ENCODE measurements around the gene WDR17.

The WDR17 gene

DNA sequence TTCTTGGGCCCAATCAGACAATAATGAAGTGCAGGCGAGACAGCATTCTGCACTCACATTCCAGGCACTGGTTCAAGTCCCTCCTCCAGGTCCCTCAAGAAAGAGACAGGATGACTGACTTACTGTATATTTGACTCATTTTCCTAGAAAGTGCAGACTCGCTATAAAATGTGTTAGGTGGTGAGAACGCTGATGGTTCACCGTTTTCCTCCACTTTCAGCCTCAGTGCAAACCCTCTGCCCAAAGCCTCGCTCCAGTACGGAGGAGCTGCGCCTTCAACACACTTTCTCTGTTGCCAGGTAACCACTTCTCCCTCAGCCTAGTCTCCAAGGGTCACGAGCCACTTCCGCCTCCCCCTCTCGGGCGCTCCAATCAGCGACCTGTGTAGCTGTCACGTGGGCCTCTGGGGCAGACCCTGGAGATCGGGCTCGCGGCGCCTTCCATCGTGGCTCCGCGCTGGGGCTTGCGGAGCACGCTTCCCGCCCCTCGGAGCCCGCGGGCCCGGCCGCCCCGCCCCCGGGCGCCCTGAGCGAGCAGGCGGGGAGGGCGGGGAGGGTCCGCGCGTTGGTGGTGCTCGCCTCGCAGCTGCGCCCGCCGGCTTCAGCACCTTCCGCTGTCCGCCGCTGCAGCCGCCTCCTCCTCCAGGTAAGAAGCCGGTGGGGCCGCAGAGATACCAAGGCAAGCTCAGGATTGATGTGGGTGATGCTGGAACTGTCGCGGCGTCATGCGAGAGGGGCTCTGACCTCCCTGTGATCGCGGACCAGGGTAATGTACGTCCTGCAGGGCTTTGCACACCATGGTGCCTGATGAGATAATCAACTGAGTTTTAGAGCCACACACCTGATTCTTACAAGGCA, at the start of gene WDR17:
WDR17 (plus strand) TSS at position 407 of the 857 bp plus-strand sequence. CDS start 45,740 bp downstream, outside the sequence.
- peak; percentile 59 for DNase-seq

DNA sequence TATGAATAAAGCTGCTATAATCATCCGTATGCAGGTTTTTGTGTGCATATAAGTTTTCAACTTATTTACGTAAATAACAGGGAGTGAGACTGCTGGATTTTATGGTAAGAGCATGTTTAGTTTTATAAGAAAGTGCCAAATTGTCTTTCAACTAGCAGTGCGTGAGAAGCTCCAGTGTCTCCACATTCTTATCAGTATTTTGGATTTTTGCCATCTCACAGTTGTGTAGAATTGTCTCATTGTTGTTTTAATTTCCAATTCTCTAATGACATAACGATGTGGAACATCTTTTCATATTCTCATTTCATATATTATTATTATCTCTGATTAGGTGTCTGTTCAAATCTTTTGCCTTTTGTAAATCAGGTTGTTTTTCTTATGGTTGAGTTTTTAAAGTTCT, 49.0 kb upstream of the WDR17 start:
- DNase-seq = no peak

GRCh38 chr4:176020481-176021085, 45.1 kb upstream of the WDR17 start:
- no peak for DNase-seq

DNA sequence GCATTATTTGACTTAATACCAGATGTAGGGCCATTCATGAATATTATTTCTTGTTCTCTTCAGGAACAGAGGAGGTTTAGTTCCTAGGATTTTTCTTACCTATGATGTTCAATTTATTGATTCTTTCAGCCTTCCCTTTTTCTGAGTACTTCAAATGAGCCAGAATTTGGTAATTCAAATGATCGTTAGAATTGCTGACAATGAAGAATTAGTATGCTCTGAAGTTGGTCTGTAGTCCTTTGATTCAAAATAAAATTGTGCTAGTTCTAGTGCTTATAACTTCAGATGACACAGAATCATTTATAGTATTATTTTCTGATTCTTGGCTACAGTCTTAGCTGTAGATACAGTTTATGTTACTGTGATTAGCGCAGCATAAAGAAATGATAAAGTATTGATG, 35.2 kb upstream of the WDR17 start:
- DNase-seq = no peak

- DNase-seq = no peak
Observed at GRCh38 chr4:176031922-176032321, 33.7 kb upstream of the WDR17 start.

GRCh38 chr4:176032454-176032853, 33.2 kb upstream of the WDR17 start:
- no peak for DNase-seq

- peak; percentile 1 for DNase-seq
Observed at GRCh38 chr4:176034499-176034898, 31.1 kb upstream of the WDR17 start.

GRCh38 chr4:176034936-176035335, 30.7 kb upstream of the WDR17 start:
- DNase-seq = no peak

- DNase-seq = no peak
Observed at GRCh38 chr4:176036585-176037205, 28.9 kb upstream of the WDR17 start.

GRCh38 chr4:176038789-176039188, 26.9 kb upstream of the WDR17 start:
- DNase-seq = no peak

DNA sequence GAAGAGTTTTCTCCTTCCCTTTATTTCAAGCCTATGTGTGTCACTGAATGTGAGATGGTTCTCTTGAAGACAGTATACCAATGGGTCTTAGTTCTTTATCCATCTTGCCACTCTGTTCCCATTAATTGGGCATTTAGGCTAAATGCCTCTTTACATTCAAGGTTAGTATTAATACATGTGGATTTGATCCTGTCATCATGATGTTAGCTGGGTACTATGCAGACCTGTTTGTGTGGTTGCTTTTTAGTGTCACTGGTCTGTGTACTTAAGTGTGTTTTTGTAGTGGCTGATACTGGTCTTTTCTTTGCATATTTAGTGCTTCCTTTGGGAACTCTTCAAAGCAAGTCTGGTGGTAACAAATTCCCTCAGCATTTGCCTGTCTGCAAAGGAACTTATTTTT, 23.4 kb upstream of the WDR17 start:
- DNase-seq = no peak

DNA sequence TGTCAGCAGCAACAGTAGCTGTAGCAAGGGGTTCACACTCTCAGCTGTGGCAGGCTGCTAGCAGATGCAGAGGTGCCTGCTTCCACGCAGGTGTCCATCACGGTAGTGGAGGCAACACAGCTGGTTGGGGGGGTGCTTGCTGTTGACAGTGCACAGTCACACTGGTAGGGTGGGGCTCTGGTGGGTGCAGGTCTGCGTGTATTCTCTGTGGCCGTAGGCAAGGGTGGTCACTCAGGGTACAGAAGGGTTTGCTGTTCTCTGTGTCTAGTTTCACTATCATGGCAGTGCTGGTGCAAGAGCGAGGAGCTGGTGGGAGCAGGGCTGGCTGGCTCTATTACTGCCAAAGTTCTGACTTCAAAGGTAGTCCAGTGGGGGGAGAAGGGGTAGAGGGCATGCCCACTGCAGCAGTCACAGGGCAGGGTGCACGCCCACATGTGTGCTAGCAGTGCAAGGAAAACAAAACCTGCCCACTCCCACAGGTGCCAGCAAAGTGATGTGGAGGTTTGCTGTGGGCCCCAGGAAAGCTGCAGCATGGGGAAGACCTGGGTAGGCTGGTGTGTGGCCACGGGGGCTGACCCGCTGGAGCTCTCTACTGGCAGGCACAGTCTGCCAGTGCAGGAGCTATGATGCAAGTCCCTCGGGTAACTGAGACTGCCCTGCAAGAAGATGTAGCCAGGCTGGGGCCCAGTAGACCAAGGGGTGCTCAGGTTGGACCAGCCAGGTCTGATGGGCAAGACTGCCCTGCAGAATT, 21.6 kb upstream of the WDR17 start:
- DNase-seq = no peak

DNA sequence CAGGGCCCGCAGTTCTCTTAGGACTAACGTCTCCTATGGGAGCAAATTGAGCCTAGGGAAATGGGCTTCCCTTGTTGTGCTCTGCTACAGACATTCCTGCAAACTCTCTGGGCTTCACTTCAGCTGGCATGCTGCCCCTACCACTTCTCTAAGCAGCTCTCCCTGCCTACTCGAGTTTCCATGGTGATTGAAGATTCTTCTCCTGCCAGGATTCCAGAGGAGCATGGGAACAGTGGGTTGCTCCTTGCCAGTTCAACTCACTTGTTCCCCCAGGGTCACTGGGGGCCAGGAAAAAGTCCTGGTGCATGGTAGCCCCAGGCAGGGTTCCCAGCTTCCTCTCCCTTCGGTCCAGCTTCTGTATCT, 21.1 kb upstream of the WDR17 start:
- no peak for DNase-seq

DNA sequence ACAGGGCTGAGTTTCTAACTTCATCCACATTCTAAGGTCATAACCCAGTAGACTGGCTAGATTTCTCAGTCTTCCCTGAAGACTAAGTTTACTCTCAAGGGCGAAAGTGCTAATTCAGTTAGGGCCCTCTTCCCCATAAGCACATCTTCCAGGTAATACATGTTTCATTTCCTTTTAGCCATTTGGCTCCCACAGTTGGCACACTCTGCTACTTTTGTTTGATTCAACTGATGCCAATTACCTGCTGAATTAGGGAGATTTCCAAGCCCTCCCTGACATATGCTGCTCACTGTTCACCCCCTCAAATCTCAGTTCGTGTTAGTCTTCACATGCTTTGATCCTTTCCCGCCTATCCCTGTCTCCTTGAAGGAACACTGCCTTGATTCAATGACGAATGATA, 17.0 kb upstream of the WDR17 start:
- DNase-seq = no peak

DNA sequence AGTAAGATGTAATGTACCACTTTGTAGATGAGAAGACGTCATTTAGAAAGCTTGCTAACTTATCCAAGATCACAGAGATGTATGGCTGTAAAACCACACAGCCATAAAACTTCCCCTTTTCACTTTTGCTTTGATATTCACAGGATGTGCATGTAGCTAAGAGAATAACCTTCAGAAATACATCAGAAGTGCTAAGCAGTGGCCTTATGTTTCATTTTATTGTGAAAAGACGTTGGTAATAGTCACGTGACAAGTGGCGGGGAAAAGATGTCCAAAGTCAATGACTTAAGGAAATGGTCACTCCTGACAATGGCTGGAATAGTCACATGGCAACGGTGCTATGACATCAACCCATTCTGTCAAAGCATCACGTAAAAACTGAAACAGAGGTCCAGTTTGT, 12.9 kb upstream of the WDR17 start:
- no peak for DNase-seq

- DNase-seq = no peak
Observed at GRCh38 chr4:176053785-176054184, 11.9 kb upstream of the WDR17 start.

GRCh38 chr4:176054942-176055341, 10.7 kb upstream of the WDR17 start:
- DNase-seq = no peak

GRCh38 chr4:176063718-176064117, 1.9 kb upstream of the WDR17 start:
- no peak for DNase-seq

GRCh38 chr4:176064539-176064938, 1.1 kb upstream of the WDR17 start:
- DNase-seq = no peak

DNA sequence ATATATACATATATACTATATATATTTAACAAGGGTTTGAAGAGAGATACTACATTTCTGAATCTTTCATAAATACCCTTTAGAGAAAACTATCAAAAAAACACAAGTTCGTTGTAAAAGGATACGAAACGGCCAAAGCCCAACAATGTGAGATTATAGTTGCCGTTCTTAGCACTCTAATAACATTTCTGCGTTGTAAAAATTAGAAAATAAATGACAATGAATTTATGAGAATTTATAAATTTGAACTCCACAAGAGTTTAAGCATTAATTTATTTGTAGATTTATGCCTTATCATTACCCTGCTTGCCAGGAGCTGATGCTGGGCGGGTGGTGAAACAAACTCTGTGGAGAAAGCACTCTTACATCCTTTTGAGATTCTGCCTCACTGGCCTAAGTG, 1.1 kb downstream of the WDR17 start:
- DNase-seq = no peak

DNA sequence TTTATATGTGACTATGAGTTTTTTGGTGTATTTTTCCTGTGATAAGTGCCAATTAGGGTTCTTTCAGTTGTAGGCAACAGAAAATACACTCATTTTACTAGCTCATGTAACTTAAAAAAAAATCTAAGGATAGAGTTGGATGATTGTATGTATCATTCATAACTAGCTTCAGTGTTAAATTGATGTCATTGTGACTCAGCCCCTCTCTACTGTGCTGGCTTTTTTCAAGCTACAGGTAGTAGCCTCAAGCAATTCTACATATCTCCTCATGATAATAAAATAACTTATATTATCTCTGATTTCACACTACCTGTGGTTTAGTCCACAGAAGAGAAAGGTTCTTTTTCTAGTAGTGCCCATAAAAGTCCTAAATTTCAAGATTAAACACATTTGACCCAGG, 11.9 kb downstream of the WDR17 start:
- DNase-seq = no peak

- no peak for DNase-seq
Observed at GRCh38 chr4:176084769-176085168, 19.1 kb downstream of the WDR17 start.

GRCh38 chr4:176090115-176090514, 24.5 kb downstream of the WDR17 start:
- no peak for DNase-seq

All from activated T-cell treated with anti-CD3 and anti-CD28 coated beads for 4 hours (primary cell).